ENCODE data around the gene NKRF. TPM values are rescaled to one million over a fixed set of nuclear protein-coding genes. Genes with fewer than 3 reads are reported as not detected.

NKRF gene
- total and polyA plus RNA-seq, 9 of the 15 experiments (the other 6 are each of a cell fraction or from before 2014, with no cell fraction given) = 8.9 to 31.9 (median 19.0) TPM

GRCh38 chrX:119606280-119607017, at the start of gene NKRF (continued):
- peak; percentile 33; the same call in 1 of the 2 replicates for TF ChIP-seq MBD2 (IDR thresholded peaks at IDR 0.05; ENCODE audit: borderline replicate concordance, low read depth)
- TF ChIP-seq RBM34 (IDR thresholded peaks at IDR 0.05; ENCODE audit: borderline replicate concordance, insufficient read depth, low read length) = no peak
- peak; percentile 38; the same call in 1 of the 2 replicates for TF ChIP-seq CXXC5 (CRISPR knock-in tag; IDR thresholded peaks at IDR 0.05)
- TF ChIP-seq MEIS2 (IDR thresholded peaks at IDR 0.05; ENCODE audit: partially characterized antibody) = peak; percentile 79
- TF ChIP-seq CREM (IDR thresholded peaks at IDR 0.05; ENCODE audit: low read depth) = peak; percentile 93
- no peak for TF ChIP-seq MEF2A (IDR thresholded peaks at IDR 0.05; ENCODE audit: control insufficient read depth, low read depth, low read length)
- TF ChIP-seq, protein P1, sequence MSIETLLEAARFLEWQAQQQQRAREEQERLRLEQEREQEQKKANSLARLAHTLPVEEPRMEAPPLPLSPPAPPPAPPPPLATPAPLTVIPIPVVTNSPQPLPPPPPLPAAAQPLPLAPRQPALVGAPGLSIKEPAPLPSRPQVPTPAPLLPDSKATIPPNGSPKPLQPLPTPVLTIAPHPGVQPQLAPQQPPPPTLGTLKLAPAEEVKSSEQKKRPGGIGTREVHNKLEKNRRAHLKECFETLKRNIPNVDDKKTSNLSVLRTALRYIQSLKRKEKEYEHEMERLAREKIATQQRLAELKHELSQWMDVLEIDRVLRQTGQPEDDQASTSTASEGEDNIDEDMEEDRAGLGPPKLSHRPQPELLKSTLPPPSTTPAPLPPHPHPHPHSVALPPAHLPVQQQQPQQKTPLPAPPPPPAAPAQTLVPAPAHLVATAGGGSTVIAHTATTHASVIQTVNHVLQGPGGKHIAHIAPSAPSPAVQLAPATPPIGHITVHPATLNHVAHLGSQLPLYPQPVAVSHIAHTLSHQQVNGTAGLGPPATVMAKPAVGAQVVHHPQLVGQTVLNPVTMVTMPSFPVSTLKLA (conservative IDR thresholded peaks at IDR 0.05) = peak in 1 of 2 experiments; percentile 68; a peak in 2 of 4 replicates
- TF ChIP-seq, protein P2, sequence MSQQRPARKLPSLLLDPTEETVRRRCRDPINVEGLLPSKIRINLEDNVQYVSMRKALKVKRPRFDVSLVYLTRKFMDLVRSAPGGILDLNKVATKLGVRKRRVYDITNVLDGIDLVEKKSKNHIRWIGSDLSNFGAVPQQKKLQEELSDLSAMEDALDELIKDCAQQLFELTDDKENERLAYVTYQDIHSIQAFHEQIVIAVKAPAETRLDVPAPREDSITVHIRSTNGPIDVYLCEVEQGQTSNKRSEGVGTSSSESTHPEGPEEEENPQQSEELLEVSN (IDR thresholded peaks at IDR 0.05; ENCODE audit: borderline replicate concordance in 1 of 2, extremely low read depth in 1 of 2, insufficient read depth in 1 of 2, insufficient read length in 1 of 2, low read depth in 1 of 2, low read length in 1 of 2, poor library complexity in 1 of 2, severe bottlenecking in 1 of 2) = peak; percentile 46 to 75
- 0 out of 2 replicates have a peak, but pooled peaks have one; percentile 50 for TF ChIP-seq BHLHE40 (IDR thresholded peaks at IDR 0.05; ENCODE audit: low read length)
- peak; percentile 61 for TF ChIP-seq SMAD1 (IDR thresholded peaks at IDR 0.05; ENCODE audit: low read depth, low read length, partially characterized antibody)
- TF ChIP-seq GTF2B (IDR thresholded peaks at IDR 0.05; ENCODE audit: extremely low read depth, insufficient read length) = no peak
- TF ChIP-seq, protein P3, sequence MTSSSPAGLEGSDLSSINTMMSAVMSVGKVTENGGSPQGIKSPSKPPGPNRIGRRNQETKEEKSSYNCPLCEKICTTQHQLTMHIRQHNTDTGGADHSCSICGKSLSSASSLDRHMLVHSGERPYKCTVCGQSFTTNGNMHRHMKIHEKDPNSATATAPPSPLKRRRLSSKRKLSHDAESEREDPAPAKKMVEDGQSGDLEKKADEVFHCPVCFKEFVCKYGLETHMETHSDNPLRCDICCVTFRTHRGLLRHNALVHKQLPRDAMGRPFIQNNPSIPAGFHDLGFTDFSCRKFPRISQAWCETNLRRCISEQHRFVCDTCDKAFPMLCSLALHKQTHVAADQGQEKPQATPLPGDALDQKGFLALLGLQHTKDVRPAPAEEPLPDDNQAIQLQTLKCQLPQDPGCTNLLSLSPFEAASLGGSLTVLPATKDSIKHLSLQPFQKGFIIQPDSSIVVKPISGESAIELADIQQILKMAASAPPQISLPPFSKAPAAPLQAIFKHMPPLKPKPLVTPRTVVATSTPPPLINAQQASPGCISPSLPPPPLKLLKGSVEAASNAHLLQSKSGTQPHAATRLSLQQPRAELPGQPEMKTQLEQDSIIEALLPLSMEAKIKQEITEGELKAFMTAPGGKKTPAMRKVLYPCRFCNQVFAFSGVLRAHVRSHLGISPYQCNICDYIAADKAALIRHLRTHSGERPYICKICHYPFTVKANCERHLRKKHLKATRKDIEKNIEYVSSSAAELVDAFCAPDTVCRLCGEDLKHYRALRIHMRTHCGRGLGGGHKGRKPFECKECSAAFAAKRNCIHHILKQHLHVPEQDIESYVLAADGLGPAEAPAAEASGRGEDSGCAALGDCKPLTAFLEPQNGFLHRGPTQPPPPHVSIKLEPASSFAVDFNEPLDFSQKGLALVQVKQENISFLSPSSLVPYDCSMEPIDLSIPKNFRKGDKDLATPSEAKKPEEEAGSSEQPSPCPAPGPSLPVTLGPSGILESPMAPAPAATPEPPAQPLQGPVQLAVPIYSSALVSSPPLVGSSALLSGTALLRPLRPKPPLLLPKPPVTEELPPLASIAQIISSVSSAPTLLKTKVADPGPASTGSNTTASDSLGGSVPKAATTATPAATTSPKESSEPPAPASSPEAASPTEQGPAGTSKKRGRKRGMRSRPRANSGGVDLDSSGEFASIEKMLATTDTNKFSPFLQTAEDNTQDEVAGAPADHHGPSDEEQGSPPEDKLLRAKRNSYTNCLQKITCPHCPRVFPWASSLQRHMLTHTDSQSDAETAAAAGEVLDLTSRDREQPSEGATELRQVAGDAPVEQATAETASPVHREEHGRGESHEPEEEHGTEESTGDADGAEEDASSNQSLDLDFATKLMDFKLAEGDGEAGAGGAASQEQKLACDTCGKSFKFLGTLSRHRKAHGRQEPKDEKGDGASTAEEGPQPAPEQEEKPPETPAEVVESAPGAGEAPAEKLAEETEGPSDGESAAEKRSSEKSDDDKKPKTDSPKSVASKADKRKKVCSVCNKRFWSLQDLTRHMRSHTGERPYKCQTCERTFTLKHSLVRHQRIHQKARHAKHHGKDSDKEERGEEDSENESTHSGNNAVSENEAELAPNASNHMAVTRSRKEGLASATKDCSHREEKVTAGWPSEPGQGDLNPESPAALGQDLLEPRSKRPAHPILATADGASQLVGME (CRISPR knock-in tag; IDR thresholded peaks at IDR 0.05) = no peak
